Measurements from ENCODE around the gene SLC47A1. TPM values are rescaled to one million over a fixed set of nuclear protein-coding genes. Genes with fewer than 3 reads are reported as not detected.

The SLC47A1 gene
- total and polyA plus RNA-seq, 2 of the 8 experiments (the other 6 are each of a cell fraction or from before 2014, with no cell fraction given): 1.5 to 3.6 TPM

DNA sequence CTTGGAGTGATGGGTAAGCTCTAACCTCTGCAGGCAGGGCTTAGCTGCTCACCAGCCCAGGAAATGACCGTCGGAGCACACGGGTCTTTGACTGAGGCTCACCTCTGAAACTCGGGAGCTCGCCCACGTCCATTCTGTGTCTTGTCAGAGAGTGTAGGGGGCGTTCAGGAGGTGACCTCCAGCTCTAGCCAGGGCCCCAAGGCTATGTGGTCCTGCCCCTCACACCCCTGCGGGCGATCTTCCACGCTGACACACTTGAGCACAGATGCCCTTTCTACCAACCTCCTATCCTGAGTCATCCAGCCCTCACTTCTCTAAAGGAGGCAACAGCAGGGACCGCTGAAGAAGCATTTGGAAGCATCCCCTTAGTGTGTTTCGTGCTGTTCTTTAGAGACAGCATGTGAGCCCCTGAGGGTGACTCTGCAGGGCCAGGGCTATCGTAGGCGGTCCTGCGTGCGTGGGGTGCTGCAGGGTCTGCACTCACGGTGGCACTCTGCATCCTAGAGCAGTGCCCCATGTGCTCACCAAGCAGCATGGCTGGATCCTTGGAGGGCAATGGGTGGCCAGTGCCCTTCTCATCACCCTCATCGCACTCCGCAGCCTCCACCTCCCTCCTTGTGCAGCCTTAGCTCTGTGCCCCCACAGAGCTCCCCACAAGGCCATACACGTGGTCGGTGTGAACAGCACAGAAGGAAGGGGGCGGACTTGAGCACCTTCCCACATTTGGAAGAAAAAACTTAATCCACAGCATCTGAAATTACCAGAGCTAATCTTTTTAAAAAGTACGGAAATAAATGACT, 33.8 kb downstream of the SLC47A1 start:
- H3K27me3 ChIP-seq (replicated peaks in 1 of 4; ENCODE audit: control insufficient read depth in 3 of 4, extremely low read depth in 1 of 4, insufficient read depth in 3 of 4, low read length in 3 of 4): no peaks in the 10 kb centered on the region; a peak in 2 of 7 replicates
- H4K91ac ChIP-seq (replicated peaks; ENCODE audit: insufficient read length, low read length): peak overlapping the region; percentile 31
- TF ChIP-seq, protein P1, sequence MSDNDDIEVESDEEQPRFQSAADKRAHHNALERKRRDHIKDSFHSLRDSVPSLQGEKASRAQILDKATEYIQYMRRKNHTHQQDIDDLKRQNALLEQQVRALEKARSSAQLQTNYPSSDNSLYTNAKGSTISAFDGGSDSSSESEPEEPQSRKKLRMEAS (IDR thresholded peaks at IDR 0.05): peak; percentile 90
- TF ChIP-seq RAD21 (IDR thresholded peaks at IDR 0.05 in 1 of 2, conservative IDR thresholded peaks at IDR 0.05 in 1 of 2; ENCODE audit: low read depth in 2 of 2, low read length in 2 of 2): peak in 1 of 2 experiments; percentile 8; a peak in 1 of 4 replicates
- TF ChIP-seq, protein P2, sequence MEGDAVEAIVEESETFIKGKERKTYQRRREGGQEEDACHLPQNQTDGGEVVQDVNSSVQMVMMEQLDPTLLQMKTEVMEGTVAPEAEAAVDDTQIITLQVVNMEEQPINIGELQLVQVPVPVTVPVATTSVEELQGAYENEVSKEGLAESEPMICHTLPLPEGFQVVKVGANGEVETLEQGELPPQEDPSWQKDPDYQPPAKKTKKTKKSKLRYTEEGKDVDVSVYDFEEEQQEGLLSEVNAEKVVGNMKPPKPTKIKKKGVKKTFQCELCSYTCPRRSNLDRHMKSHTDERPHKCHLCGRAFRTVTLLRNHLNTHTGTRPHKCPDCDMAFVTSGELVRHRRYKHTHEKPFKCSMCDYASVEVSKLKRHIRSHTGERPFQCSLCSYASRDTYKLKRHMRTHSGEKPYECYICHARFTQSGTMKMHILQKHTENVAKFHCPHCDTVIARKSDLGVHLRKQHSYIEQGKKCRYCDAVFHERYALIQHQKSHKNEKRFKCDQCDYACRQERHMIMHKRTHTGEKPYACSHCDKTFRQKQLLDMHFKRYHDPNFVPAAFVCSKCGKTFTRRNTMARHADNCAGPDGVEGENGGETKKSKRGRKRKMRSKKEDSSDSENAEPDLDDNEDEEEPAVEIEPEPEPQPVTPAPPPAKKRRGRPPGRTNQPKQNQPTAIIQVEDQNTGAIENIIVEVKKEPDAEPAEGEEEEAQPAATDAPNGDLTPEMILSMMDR (IDR thresholded peaks at IDR 0.05; ENCODE audit: control extremely low read depth in 1 of 3, insufficient read depth in 1 of 3, low read depth in 1 of 3, low read length in 3 of 3): peak; percentile 9 to 46 (median 41); a peak in 3 of 4 replicates
- TF ChIP-seq BRCA1 (IDR thresholded peaks at IDR 0.05; ENCODE audit: low read depth, low read length): no peak
- TF ChIP-seq, protein P3, sequence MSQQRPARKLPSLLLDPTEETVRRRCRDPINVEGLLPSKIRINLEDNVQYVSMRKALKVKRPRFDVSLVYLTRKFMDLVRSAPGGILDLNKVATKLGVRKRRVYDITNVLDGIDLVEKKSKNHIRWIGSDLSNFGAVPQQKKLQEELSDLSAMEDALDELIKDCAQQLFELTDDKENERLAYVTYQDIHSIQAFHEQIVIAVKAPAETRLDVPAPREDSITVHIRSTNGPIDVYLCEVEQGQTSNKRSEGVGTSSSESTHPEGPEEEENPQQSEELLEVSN (IDR thresholded peaks at IDR 0.05): peak; percentile 56
- H2AFZ ChIP-seq (ENCODE audit: low read length): peak overlapping the region; percentile 36; the same call in 1 of the 2 replicates
- no peak overlapping the region for H2BK120ac ChIP-seq (replicated peaks; ENCODE audit: low read depth, low read length)
- peak overlapping the region; percentile 65; the same call in 1 of the 2 replicates for H2BK12ac ChIP-seq (ENCODE audit: low read depth, low read length)
- H4K8ac ChIP-seq (ENCODE audit: extremely low read depth, insufficient read depth, low read length): 0 out of 2 replicates have a peak overlapping the region, but pooled peaks have one; percentile 63
- no peak overlapping the region for H2AK5ac ChIP-seq (ENCODE audit: low read depth, low read length)
- no peaks in the 10 kb centered on the region for H3K79me1 ChIP-seq (ENCODE audit: low read depth, low read length)
- POLR2A ChIA-PET (ENCODE audit: partially characterized antibody): interaction anchor here (0.6 kb wide), 1 partner anchor 98 kb away, joined by 3 read pairs; no protein-coding TSS in a partner anchor
- no peak overlapping the region for H3K14ac ChIP-seq (ENCODE audit: insufficient read length)
- H3K9me3 ChIP-seq (ENCODE audit: insufficient read depth in 2 of 2, low read depth in 1 of 2, low read length in 1 of 2): no peaks in the 10 kb centered on the region
- no peak overlapping the region for H3K23ac ChIP-seq (ENCODE audit: insufficient read length)
- H3K36me3 ChIP-seq (ENCODE audit: control insufficient read depth in 2 of 4, insufficient read depth in 4 of 4, low read length in 3 of 4): no peaks in the 10 kb centered on the region
- no peak overlapping the region for H3K4me2 ChIP-seq (ENCODE audit: insufficient read depth in 1 of 2, low read depth in 2 of 2, low read length in 2 of 2)
- WGBS, 2 experiments (ENCODE audit: extremely low coverage in 1 of 2, insufficient coverage in 1 of 2, insufficient read length in 1 of 2, insufficient replicate concordance in 2 of 2, low coverage in 1 of 2, low lambda C conversion rate in 2 of 2, missing lambda C conversion rate in 1 of 2): 86% methylated on average over 23 of the region's 23 CpGs; no CpG with 5 or more reads in 1 of the 2 experiments
- H3K4me3 ChIP-seq (ENCODE audit: extremely low read depth in 1 of 4, insufficient read depth in 2 of 4, low read depth in 3 of 4, low read length in 4 of 4): no peak overlapping the region
- DNase-seq (ENCODE audit: low read depth in 1 of 2, low spot score in 2 of 2) (no peak), FAIRE-seq (no peak)
- H2BK5ac ChIP-seq (ENCODE audit: low read depth, low read length): no peak overlapping the region
- H3K18ac ChIP-seq (ENCODE audit: extremely low read depth, low read length): no peak overlapping the region
- no peaks in the 10 kb centered on the region for H3K79me2 ChIP-seq (ENCODE audit: control insufficient read depth in 1 of 2, insufficient read depth in 2 of 2, low read length in 2 of 2)
- peaks cover 0 to 2% (median 0%) of the 10 kb centered on the region in 4 experiments; a peak in 1 of 7 replicates for H3K4me1 ChIP-seq (replicated peaks in 1 of 4; ENCODE audit: control insufficient read depth in 3 of 4, insufficient read depth in 4 of 4, low read length in 3 of 4)
- no peaks in the 10 kb centered on the region for H3K23me2 ChIP-seq (ENCODE audit: low read depth, low read length)
- H4K20me1 ChIP-seq (replicated peaks in 1 of 2; ENCODE audit: control insufficient read depth in 1 of 2, insufficient read depth in 2 of 2, low read length in 2 of 2): no peaks in the 10 kb centered on the region
- no peak overlapping the region for H3K27ac ChIP-seq (ENCODE audit: low read depth, low read length)
- H3K9ac ChIP-seq (replicated peaks in 1 of 4; ENCODE audit: extremely low read depth in 1 of 4, low read depth in 3 of 4, low read length in 3 of 4): no peak overlapping the region
- H2BK15ac ChIP-seq (ENCODE audit: low read length): no peak overlapping the region
- H3K4ac ChIP-seq (replicated peaks; ENCODE audit: insufficient read length, low read depth, low read length): peak overlapping the region; percentile 4
- H2BK20ac ChIP-seq (ENCODE audit: low read length): no peak overlapping the region
- no peak overlapping the region for H3K56ac ChIP-seq (replicated peaks; ENCODE audit: insufficient read length, low read depth, low read length)
- H4K5ac ChIP-seq (ENCODE audit: insufficient read length, low read depth, low read length): no peak overlapping the region
- CTCF ChIA-PET (ENCODE audit: partially characterized antibody): interaction anchor here (0.5 to 3.0 kb wide), 25 partner anchors 8 to 257 kb away, joined by 3 to 10 read pairs (median 4); no protein-coding TSS in a partner anchor

All from H1 (cell line).